Peyer's patch (tissue), 4 donors: ENCODE measurements around the gene ST7. TPM values are rescaled to one million over a fixed set of nuclear protein-coding genes. Genes with fewer than 3 reads are reported as not detected.

ENCODE experiments used
- DNase-seq, 3 donors: peaks; one replicate each; pipeline ENCODE4 v3.0.0-alpha.2; 2017 to 2019
- H3K27ac ChIP-seq, 4 donors: fragments of 200-600 bp; sonication (generic); one replicate each; pipeline ENCODE4 v1.5.1; 2016 to 2019
- H3K27me3 ChIP-seq, 2 donors: fragments of 200-600 bp; sonication (generic); one replicate each; pipeline ENCODE4 v1.5.1; 2019
- H3K36me3 ChIP-seq, 3 donors: fragments of 200-600 bp; sonication (generic); one replicate each; pipeline ENCODE4 v1.5.1; 2016 to 2019
- H3K4me1 ChIP-seq, 4 donors: fragments of 200-600 bp; sonication (generic); one replicate each; pipeline ENCODE4 v1.5.1; 2016 to 2019
- H3K4me3 ChIP-seq, 4 donors: fragments of 200-600 bp; sonication (generic); 1 replicate in 3 of 4; 2 replicates in 1 of 4; pipeline ENCODE4 v1.5.1; 2016 to 2019; ENCODE audit warnings: mild to moderate bottlenecking in 1 of 4
- H3K9me3 ChIP-seq, 4 donors: fragments of 200-600 bp; sonication (generic); one replicate each; pipeline ENCODE4 v1.5.1; 2016 to 2019; ENCODE audit warnings: mild to moderate bottlenecking in 1 of 4
- POLR2A ChIP-seq, 2 donors: fragments of 450-650 bp; IDR thresholded peaks; one replicate each; pipeline ENCODE4 v1.5.1; 2017; ENCODE audit warnings: antibody characterized with exemption in 2 of 2, mild to moderate bottlenecking in 2 of 2, moderate library complexity in 2 of 2
- total RNA-seq, 4 donors: library from RNA; depleted of rRNA; stranded (reverse); fragments of >200 nt; gene quantifications; one replicate each; pipeline ENCODE4 v1.1.0, GENCODE V29; 2016
- TF ChIP-seq, protein P1 (sequence below), 6 experiments: fragments of 450-650 bp in 4 of 6; fragments of 200-600 bp in 2 of 6; sonication (generic) in 1 of 6; IDR thresholded peaks; one replicate each; pipeline ENCODE4 v1.5.1; 2017 to 2019; ENCODE audit warnings: antibody characterized with exemption in 6 of 6, mild to moderate bottlenecking in 3 of 6, moderate library complexity in 1 of 6

Gene ST7
- total RNA-seq, 4 donors from 2014 or later = 26.8 to 39.6 (median 29.8) TPM

DNA sequence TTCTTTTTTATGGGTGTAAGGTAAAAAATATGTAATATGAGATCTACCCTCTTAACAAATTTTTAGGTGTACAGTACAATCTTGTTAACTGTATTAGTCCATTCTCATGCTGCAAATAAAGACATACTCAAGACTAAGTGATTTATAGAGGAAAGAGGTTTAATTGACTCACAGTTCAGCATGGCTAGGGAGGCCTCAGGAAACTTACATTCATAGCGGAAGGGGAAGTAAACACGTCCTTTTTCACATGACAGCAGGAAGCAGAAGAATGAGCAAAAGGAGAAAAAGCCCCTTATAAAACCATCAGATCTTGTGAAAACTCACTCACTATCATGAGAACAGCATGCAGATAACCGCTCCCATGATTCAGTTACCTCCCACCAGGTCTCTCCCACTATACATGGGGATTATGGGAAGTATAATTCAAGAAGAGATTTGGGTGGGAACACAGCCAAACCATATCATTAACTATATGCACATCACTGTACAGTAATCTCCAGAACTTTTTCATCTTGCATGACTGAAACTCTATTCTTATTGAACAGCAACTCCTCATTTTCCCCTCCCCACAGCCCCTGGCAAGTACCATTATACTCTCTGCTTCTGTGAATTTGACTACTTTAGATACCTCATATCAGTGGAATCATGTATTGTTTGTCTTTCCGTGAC lies 242.2 kb downstream of the ST7 start:
- Histone ChIP-seq H3K4me3 (no peak overlapping the region), H3K27me3 (no peaks in the 10 kb centered on the region)

DNA sequence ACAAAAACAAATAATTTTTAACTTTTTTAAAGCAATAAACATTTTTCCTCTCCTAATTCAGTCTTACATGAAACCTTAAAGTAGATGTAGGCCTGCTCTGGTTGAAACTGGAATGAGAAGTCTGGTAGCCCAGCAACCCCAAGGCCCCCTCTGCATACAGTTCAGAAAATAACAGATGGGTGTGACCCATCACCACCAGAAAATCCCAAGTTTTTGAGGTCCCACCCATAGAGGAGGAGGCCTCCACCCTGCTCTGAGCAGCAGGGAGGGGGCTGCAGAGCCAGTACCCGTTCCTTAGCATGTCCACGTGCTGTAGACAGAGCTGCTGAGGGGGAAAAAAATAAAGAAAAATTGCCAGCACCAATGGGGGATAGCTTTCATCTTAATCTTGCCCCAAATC lies 246.8 kb downstream of the ST7 start:
- H3K9me3 ChIP-seq = no peaks in the 10 kb centered on the region
- no peaks in the 10 kb centered on the region for H3K36me3 ChIP-seq
- H3K27ac ChIP-seq = no peak overlapping the region
- H3K4me1 ChIP-seq = no peaks in the 10 kb centered on the region
- H3K4me3 ChIP-seq = no peak overlapping the region
- no peak for TF ChIP-seq POLR2A (IDR thresholded peaks at IDR 0.05)
- TF ChIP-seq, protein P1, sequence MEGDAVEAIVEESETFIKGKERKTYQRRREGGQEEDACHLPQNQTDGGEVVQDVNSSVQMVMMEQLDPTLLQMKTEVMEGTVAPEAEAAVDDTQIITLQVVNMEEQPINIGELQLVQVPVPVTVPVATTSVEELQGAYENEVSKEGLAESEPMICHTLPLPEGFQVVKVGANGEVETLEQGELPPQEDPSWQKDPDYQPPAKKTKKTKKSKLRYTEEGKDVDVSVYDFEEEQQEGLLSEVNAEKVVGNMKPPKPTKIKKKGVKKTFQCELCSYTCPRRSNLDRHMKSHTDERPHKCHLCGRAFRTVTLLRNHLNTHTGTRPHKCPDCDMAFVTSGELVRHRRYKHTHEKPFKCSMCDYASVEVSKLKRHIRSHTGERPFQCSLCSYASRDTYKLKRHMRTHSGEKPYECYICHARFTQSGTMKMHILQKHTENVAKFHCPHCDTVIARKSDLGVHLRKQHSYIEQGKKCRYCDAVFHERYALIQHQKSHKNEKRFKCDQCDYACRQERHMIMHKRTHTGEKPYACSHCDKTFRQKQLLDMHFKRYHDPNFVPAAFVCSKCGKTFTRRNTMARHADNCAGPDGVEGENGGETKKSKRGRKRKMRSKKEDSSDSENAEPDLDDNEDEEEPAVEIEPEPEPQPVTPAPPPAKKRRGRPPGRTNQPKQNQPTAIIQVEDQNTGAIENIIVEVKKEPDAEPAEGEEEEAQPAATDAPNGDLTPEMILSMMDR (IDR thresholded peaks at IDR 0.05) = no peak
- H3K27me3 ChIP-seq = no peaks in the 10 kb centered on the region
- no peak for DNase-seq

More for the DNA sequence above, 242.2 kb downstream of the ST7 start:
- no peaks in the 10 kb centered on the region for H3K9me3 ChIP-seq
- TF ChIP-seq, protein P1 (IDR thresholded peaks at IDR 0.05) = no peak
- TF ChIP-seq POLR2A (IDR thresholded peaks at IDR 0.05) = no peak
- DNase-seq = no peak
- no peaks in the 10 kb centered on the region for H3K4me1 ChIP-seq
- peaks cover 0 to 6% (median 0%) of the 10 kb centered on the region in 3 donors for H3K36me3 ChIP-seq
- no peak overlapping the region for H3K27ac ChIP-seq

DNA sequence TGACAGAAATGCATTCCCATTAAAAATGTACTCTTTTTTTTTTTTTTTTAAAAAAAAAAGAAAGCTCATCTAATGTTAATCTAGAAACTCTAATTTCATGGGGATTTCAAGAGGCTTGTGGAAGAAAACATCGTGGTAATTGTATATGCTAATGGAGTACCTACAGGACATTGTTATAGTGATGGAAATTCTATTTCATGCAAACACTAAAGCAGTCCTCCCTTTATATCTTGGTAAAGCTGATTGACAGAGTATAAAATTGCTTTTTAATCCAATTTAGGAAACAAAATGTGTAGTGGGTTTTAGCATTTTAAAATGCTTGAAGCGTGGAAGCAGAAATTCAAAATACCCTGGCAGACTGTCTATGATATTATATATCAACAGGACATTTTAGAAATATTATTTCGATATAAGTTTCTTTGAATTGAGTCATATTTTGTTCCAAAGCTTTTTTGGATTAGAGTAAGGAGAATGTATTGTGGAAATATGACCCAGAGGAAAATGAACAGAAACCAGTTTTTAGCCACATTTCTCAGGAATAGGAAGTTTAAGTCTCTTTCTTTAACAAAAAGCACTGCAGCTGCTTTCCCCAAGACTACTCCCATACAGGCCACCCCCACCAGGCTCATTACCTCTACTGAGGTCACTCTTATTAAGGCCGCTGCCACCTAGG lies 247.6 kb downstream of the ST7 start:
- Histone ChIP-seq H3K27ac (no peak overlapping the region), H3K36me3 (no peaks in the 10 kb centered on the region), H3K4me3 (no peak overlapping the region), H3K27me3 (no peaks in the 10 kb centered on the region), H3K9me3 (no peaks in the 10 kb centered on the region), H3K4me1 (no peaks in the 10 kb centered on the region)
- DNase-seq = no peak
- TF ChIP-seq POLR2A (IDR thresholded peaks at IDR 0.05) = no peak

DNA sequence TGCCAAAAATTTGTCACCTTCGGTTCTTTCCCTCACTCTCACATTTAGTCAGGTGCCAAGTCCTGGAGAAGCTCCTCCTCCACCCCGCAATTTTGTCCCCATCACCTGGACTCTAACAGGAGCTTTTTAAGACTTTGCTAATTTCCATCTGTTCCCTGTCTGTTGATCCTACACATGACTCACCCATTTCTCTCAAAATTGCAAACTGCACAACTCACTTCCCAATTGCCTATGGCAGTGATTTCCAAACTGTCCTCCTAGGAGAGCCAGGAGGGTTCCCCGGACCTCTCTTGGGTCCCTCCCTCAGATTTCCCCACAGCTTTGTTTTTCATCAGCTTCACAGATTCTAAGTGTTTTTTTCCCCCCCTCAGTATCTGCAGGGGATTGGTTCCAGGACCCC lies 249.2 kb downstream of the ST7 start:
- no peak overlapping the region for H3K27ac ChIP-seq
- TF ChIP-seq, protein P1 (IDR thresholded peaks at IDR 0.05) = no peak
- no peak for TF ChIP-seq POLR2A (IDR thresholded peaks at IDR 0.05)
- no peaks in the 10 kb centered on the region for H3K4me1 ChIP-seq
- no peaks in the 10 kb centered on the region for H3K27me3 ChIP-seq
- H3K36me3 ChIP-seq = no peaks in the 10 kb centered on the region
- no peaks in the 10 kb centered on the region for H3K9me3 ChIP-seq
- H3K4me3 ChIP-seq = no peak overlapping the region
- DNase-seq = no peak

DNA sequence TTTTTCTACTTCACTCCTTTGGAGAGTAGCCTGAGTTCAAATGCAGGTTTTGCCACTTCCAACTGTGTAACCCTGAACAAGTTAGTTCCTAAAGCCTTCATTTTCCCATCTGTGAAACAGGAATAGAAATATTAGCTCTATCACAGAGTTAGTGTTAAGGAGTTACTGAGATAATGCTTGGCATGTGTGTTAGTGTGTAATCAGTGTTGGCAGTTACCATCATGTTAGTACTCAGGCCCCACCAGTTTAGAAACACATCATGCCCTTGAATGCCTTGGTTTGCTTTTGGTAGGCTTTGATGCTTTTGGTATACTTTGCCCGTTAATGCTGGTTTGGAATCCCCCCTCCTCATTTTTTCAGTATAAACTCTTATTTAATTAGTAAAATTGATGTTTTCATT lies 249.9 kb downstream of the ST7 start:
- DNase-seq = no peak
- H3K4me3 ChIP-seq = no peak overlapping the region
- H3K27ac ChIP-seq = no peak overlapping the region
- H3K36me3 ChIP-seq = no peaks in the 10 kb centered on the region
- no peak for TF ChIP-seq POLR2A (IDR thresholded peaks at IDR 0.05)
- TF ChIP-seq, protein P1 (IDR thresholded peaks at IDR 0.05) = no peak
- no peaks in the 10 kb centered on the region for H3K4me1 ChIP-seq
- H3K9me3 ChIP-seq = no peaks in the 10 kb centered on the region
- no peaks in the 10 kb centered on the region for H3K27me3 ChIP-seq

DNA sequence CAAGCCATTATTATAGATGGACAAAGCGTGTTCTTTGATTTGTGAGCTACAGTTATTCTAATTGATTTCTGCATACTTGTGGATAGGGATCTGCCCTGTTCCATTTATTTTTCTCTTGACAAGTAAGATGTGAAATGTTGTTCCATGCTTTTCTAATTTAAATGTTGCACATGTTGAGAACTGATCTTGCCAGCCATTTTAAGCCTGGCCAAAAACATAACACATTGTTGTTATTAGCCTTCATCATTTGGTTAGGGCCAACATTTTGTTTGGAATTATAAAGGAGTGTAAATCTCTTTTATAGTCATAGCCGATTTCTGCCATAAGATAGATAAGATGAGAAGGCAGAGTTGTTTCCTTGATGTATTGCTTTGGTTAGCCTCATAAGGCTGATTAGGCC lies 252.6 kb downstream of the ST7 start:
- TF ChIP-seq, protein P1 (IDR thresholded peaks at IDR 0.05) = no peak
- TF ChIP-seq POLR2A (IDR thresholded peaks at IDR 0.05) = no peak
- no peaks in the 10 kb centered on the region for H3K4me1 ChIP-seq
- H3K36me3 ChIP-seq = peaks cover 0 to 9% (median 0%) of the 10 kb centered on the region in 3 donors
- no peak overlapping the region for H3K4me3 ChIP-seq
- H3K9me3 ChIP-seq = no peaks in the 10 kb centered on the region
- no peak for DNase-seq
- no peaks in the 10 kb centered on the region for H3K27me3 ChIP-seq
- no peak overlapping the region for H3K27ac ChIP-seq
